Esophagus muscularis mucosa (tissue), 4 donors: ENCODE results near the gene MYO1F. TPM values are rescaled to one million over a fixed set of nuclear protein-coding genes. Genes with fewer than 3 reads are reported as not detected.

Source experiments
- DNase-seq: peaks from one replicate; pipeline ENCODE4 v3.0.0-alpha.2; 2017; ENCODE audit errors: extremely low spot score
- H3K27ac ChIP-seq, 4 donors: fragments of 200-600 bp; sonication (generic); replicated peaks in 1 of 4; 1 replicate in 3 of 4; 2 replicates in 1 of 4; pipeline ENCODE4 v1.5.1; 2016 to 2019; ENCODE audit warnings: mild to moderate bottlenecking in 1 of 4
- H3K27me3 ChIP-seq, 4 donors: fragments of 200-600 bp; sonication (generic); one replicate each; pipeline versions ENCODE4 v1.5.1 to v1.6.0; 2016 to 2019
- H3K36me3 ChIP-seq, 4 donors: fragments of 200-600 bp; sonication (generic); one replicate each; pipeline ENCODE4 v1.5.1; 2016 to 2019
- H3K4me1 ChIP-seq, 4 donors: fragments of 200-600 bp; sonication (generic); one replicate each; pipeline ENCODE4 v1.5.1; 2016 to 2019
- H3K4me3 ChIP-seq, 4 donors: fragments of 200-600 bp; sonication (generic); 1 replicate in 2 of 4; 2 replicates in 2 of 4; pipeline ENCODE4 v1.5.1; 2016 to 2019; ENCODE audit warnings: mild to moderate bottlenecking in 4 of 4, moderate library complexity in 1 of 4
- H3K9me3 ChIP-seq, 4 donors: fragments of 200-600 bp; sonication (generic); 1 replicate in 3 of 4; 2 replicates in 1 of 4; pipeline ENCODE4 v1.5.1; 2016 to 2019
- CTCF ChIP-seq, 3 experiments: fragments of 200-600 bp in 2 of 3; fragments of 450-650 bp in 1 of 3; sonication (generic) in 2 of 3; IDR thresholded peaks; one replicate each; pipeline ENCODE4 v1.5.1; 2017 to 2019; ENCODE audit warnings: antibody characterized with exemption in 3 of 3, mild to moderate bottlenecking in 2 of 3, moderate library complexity in 1 of 3
- EP300 ChIP-seq: sonication (generic); formaldehyde crosslinking; IDR thresholded peaks from one replicate; pipeline ENCODE4 v1.6.1; 2017; ENCODE audit warnings: antibody characterized with exemption
- POLR2A ChIP-seq: fragments of 450-650 bp; IDR thresholded peaks from one replicate; pipeline ENCODE4 v1.6.1; 2017; ENCODE audit warnings: antibody characterized with exemption, moderate library complexity, mild to moderate bottlenecking, low read depth
- POLR2AphosphoS5 ChIP-seq, 2 donors: sonication (generic); formaldehyde crosslinking; IDR thresholded peaks; one replicate each; pipeline ENCODE4 v1.6.1; 2017; ENCODE audit warnings: antibody characterized with exemption in 2 of 2
- WGBS: methylation state at CpG from one replicate; pipeline ENCODE4 v1.1.5; 2018; 5-methylcytosine and 5-hydroxymethylcytosine counted together
- intact Hi-C: fragments of 100-400 bp; cut with DNase I; formaldehyde crosslinking; loops from one replicate; pipeline ENCODE4 v1.15.1; 2023
- total RNA-seq, 4 donors: library from RNA; depleted of rRNA; stranded (reverse); fragments of >200 nt; gene quantifications; one replicate each; pipeline versions ENCODE4 v1.1.0 to v1.2.1, GENCODE V29; 2016

The MYO1F gene
- total RNA-seq, 4 donors from 2014 or later: 7.2 to 21.2 (median 13.3) TPM

- Histone ChIP-seq H3K27me3 (peaks cover 0 to 14% (median 0%) of the 10 kb centered on the region in 4 donors), H3K4me1 (peaks cover 0 to 4% (median 4%) of the 10 kb centered on the region in 4 donors), H3K36me3 (no peaks in the 10 kb centered on the region), H3K27ac (no peak overlapping the region), H3K9me3 (no peaks in the 10 kb centered on the region), H3K4me3 (no peak overlapping the region)
- TF ChIP-seq POLR2AphosphoS5 (IDR thresholded peaks at IDR 0.05) (no peak), CTCF (IDR thresholded peaks at IDR 0.05) (no peak), EP300 (no peak), POLR2A (no peak)
- WGBS: 79% methylated on average over 6 of the region's 6 CpGs
- intact Hi-C loops: loop anchor here (5.0 kb wide), 1 partner anchor 35 kb away; no protein-coding TSS in a partner anchor
- DNase-seq: no peak
Measured at GRCh38 chr19:8616861-8617260, 39.6 kb upstream of the MYO1F start.

- Histone ChIP-seq H3K4me3 (no peak overlapping the region), H3K36me3 (no peaks in the 10 kb centered on the region), H3K27ac (no peak overlapping the region), H3K4me1 (peaks cover 5 to 12% (median 11%) of the 10 kb centered on the region in 4 donors), H3K27me3 (peaks cover 0 to 9% (median 0%) of the 10 kb centered on the region in 4 donors), H3K9me3 (no peaks in the 10 kb centered on the region)
- DNase-seq: no peak
- intact Hi-C loops: loop anchor here (5.0 kb wide), 1 partner anchor 34 kb away; no protein-coding TSS in a partner anchor
- WGBS: 33% methylated on average over 23 of the region's 23 CpGs
- TF ChIP-seq EP300 (no peak), CTCF (IDR thresholded peaks at IDR 0.05) (peak; percentile 79 to 86 (median 85)), POLR2A (no peak), POLR2AphosphoS5 (IDR thresholded peaks at IDR 0.05) (peak in 1 of 2 donors; percentile 31)
Measured at GRCh38 chr19:8615813-8616596, 38.8 kb upstream of the MYO1F start.

- Histone ChIP-seq H3K4me1 (peaks cover 5 to 20% (median 15%) of the 10 kb centered on the region in 4 donors), H3K27ac (no peak overlapping the region), H3K9me3 (no peaks in the 10 kb centered on the region), H3K36me3 (no peaks in the 10 kb centered on the region), H3K27me3 (no peaks in the 10 kb centered on the region), H3K4me3 (no peak overlapping the region)
- intact Hi-C loops: loop anchor here (5.0 kb wide), 1 partner anchor 33 kb away; no protein-coding TSS in a partner anchor
- WGBS: 22% methylated on average over 6 of the region's 6 CpGs
- TF ChIP-seq EP300: no peak
- TF ChIP-seq POLR2A: no peak
- TF ChIP-seq POLR2AphosphoS5 (IDR thresholded peaks at IDR 0.05): no peak
- no peak for TF ChIP-seq CTCF (IDR thresholded peaks at IDR 0.05)
- DNase-seq: no peak
Measured at GRCh38 chr19:8615024-8615423, 37.8 kb upstream of the MYO1F start.

- Histone ChIP-seq H3K9me3 (no peaks in the 10 kb centered on the region), H3K27me3 (no peaks in the 10 kb centered on the region), H3K36me3 (no peaks in the 10 kb centered on the region), H3K4me3 (no peak overlapping the region), H3K4me1 (peaks cover 5 to 25% (median 19%) of the 10 kb centered on the region in 4 donors), H3K27ac (no peak overlapping the region)
- intact Hi-C loops: no loop called here
- 76% methylated on average over 2 of the region's 2 CpGs for WGBS
- TF ChIP-seq POLR2AphosphoS5 (IDR thresholded peaks at IDR 0.05): no peak
- no peak for TF ChIP-seq POLR2A
- no peak for TF ChIP-seq EP300
- TF ChIP-seq CTCF (IDR thresholded peaks at IDR 0.05): no peak
- no peak for DNase-seq
Measured at GRCh38 chr19:8614455-8614854, 37.2 kb upstream of the MYO1F start.
